Activated CD4-positive, alpha-beta memory T cell treated with anti-CD3 and anti-CD28 coated beads for 36 hours (primary cell): ENCODE measurements around the gene CLCA2. TPM values are rescaled to one million over a fixed set of nuclear protein-coding genes. Genes with fewer than 3 reads are reported as not detected.

Experiments
- CTCF ChIA-PET: fragments of 350-600 bp; sonication (Branson Sonifier 250); formaldehyde crosslinking; loops from one replicate; lab custom pipeline; 2021; ENCODE audit warnings: antibody characterized with exemption, inconsistent platforms; lab: Charles Lee
- POLR2A ChIA-PET: fragments of 350-600 bp; sonication (Branson Sonifier 250); formaldehyde crosslinking; loops from one replicate; lab custom pipeline; 2021; ENCODE audit warnings: antibody characterized with exemption; lab: Charles Lee
- DNase-seq: peaks from one replicate; pipeline ENCODE4 v3.0.0-alpha.2; 2020
- H3K27ac Mint-ChIP-seq: one replicate; pipeline ENCODE4 v1.8.0; 2021; ENCODE audit warnings: mixed read lengths
- H3K27me3 Mint-ChIP-seq: one replicate; pipeline ENCODE4 v1.8.0; 2021; ENCODE audit warnings: mixed read lengths
- H3K36me3 Mint-ChIP-seq: one replicate; pipeline ENCODE4 v1.8.0; 2021; ENCODE audit warnings: mixed read lengths
- H3K4me1 Mint-ChIP-seq: one replicate; pipeline ENCODE4 v1.8.0; 2021; ENCODE audit warnings: low read depth, mixed read lengths
- H3K4me3 Mint-ChIP-seq: one replicate; pipeline ENCODE4 v1.8.0; 2021; ENCODE audit warnings: mild to moderate bottlenecking, mixed read lengths
- H3K9me3 Mint-ChIP-seq: one replicate; pipeline ENCODE4 v1.8.0; 2021; ENCODE audit warnings: mixed read lengths
- intact Hi-C: fragments of 100-400 bp; cut with micrococcal nuclease; formaldehyde crosslinking; loops from one replicate; pipeline ENCODE4 v1.15.1; 2023
- total RNA-seq, 2 experiments: library from RNA; stranded (reverse); gene quantifications; one replicate each; pipeline ENCODE4 v1.2.3, GENCODE V29; 2021

CLCA2 gene
- total RNA-seq, 2 experiments from 2014 or later = not detected

DNA sequence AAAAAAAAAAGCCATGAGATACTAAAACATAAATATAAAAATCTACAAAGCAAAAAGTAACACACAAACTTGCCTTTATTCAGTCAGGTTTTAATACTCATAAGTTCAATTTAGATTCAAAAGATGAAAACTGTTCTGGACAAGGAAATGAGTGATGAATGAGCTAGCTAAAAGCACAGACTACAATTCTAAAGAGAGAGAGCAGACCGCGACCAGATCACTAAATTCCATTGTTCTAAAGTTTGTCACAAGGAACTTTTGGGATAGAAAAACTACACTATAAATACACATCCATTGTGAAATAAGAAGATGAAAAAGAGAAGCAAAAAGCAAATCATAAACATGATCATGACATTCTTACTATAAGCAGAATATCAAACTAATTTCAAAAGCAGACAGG lies 29.6 kb upstream of the CLCA2 start:
- peak overlapping the region; percentile 35 for H3K27ac Mint-ChIP-seq
- no peak for DNase-seq
- intact Hi-C loops = loop anchor here (10.0 kb wide), 3 partner anchors 650 to 940 kb away; partner anchors contain the start of gene ZNHIT6
- peak overlapping the region; percentile 20 for H3K4me3 Mint-ChIP-seq
- POLR2A ChIA-PET = no interaction called here
- peaks cover 5% of the 10 kb centered on the region for H3K9me3 Mint-ChIP-seq
- CTCF ChIA-PET = interaction anchor here (1.2 to 2.1 kb wide), 3 partner anchors 14 to 108 kb away, joined by 3 to 9 read pairs (median 7); no protein-coding TSS in a partner anchor
- no peaks in the 10 kb centered on the region for H3K27me3 Mint-ChIP-seq
- peaks cover 5% of the 10 kb centered on the region for H3K36me3 Mint-ChIP-seq
- peaks cover 62% of the 10 kb centered on the region for H3K4me1 Mint-ChIP-seq

DNA sequence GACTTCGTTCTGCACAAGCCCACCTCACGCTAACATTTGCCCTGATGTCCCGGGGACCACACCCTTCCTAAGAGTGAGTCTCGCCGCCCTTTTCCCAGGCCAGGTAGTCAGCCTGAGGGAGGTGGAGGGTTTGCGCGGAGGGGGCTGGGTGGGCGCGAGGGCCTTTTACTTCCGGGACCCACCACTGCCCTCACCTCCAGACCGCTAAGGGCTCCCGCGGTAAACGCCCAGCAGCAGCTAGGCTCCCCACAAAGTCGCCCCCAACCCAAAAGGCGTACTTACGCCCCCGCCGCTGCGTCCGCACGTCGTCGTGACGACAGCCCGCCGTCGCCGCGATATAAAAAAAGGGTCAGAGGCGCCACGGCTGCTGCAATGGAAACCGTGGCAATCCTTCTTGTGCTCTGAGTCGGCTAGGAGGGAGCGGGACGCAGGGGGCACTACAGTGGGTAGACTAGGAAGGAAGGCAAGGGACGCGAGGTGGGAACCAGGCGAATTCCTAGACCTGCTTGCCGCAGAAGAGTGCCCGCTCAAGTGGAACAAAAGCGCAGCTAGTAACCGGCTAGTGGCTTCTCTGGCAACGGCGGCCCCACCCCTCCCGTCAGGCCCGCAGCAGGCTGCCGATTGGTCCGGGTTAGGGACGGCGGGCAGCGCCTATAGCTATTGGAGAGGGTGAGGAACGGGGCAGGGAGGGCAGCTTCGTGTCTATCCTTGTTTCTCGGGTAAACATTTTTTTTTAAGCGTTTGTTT lies 28.0 kb upstream of the CLCA2 start, which contains the start of gene ODF2L:
Gene ODF2L, minus strand, starts transcription at position 573 of the 747 bp plus-strand sequence. CDS start 9,296 bp downstream, outside the sequence.
- DNase-seq = peak; percentile 94
- H3K4me3 Mint-ChIP-seq = peak within 1 kb of the TSS; percentile 97
- intact Hi-C loops = loop anchor here (1.0 to 10.0 kb wide), 7 partner anchors 11 to 939 kb away; partner anchors contain the start of genes SH3GLB1 and ZNHIT6
- peak within 1 kb of the TSS; percentile 92 for H3K27ac Mint-ChIP-seq
- H3K9me3 Mint-ChIP-seq = peaks cover 5% of the 10 kb centered on the region
- ChIA-PET CTCF (interaction anchor here (0.8 to 1.9 kb wide), 9 partner anchors 10 to 1137 kb away, joined by 3 to 15 read pairs (median 5); partner anchors contain the start of genes C1orf52 and SH3GLB1), POLR2A (interaction anchor here (0.9 to 1.5 kb wide), 3 partner anchors 308 to 518 kb away, joined by 3 to 6 read pairs (median 5); partner anchors contain the start of genes HS2ST1, SELENOF and SH3GLB1)
- H3K27me3 Mint-ChIP-seq = no peaks in the 10 kb centered on the region
- peaks cover 5% of the 10 kb centered on the region for H3K36me3 Mint-ChIP-seq
- H3K4me1 Mint-ChIP-seq = peaks cover 48% of the 10 kb centered on the region

DNA sequence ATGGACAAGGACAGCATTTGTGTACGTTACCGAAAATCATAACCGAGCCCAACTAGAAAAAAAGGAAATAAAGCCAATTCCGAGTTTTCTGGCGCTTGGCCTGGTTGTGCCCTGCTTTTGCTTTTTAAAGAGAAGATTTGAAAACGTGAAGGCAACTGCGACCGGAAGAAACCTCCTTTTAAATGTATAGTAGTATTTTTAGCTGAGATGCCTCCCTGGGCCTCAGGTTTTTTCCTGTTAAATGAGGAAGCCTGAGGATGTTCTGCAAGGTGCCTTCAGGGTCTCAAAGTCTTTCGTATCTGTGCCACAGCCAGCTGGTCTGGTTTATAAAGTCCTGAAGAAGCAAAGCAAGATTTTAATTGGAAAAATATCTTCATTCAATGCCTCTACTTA lies 27.5 kb upstream of the CLCA2 start:
- H3K4me3 Mint-ChIP-seq = peak overlapping the region; percentile 97
- CTCF ChIA-PET = interaction anchor here (0.8 to 1.9 kb wide), 9 partner anchors 11 to 1137 kb away, joined by 3 to 15 read pairs (median 5); partner anchors contain the start of genes C1orf52 and SH3GLB1
- DNase-seq = peak; percentile 19
- intact Hi-C loops = loop anchor here (1.0 to 10.0 kb wide), 7 partner anchors 11 to 938 kb away; partner anchors contain the start of genes SH3GLB1 and ZNHIT6
- peaks cover 2% of the 10 kb centered on the region for H3K36me3 Mint-ChIP-seq
- no peaks in the 10 kb centered on the region for H3K27me3 Mint-ChIP-seq
- H3K4me1 Mint-ChIP-seq = peaks cover 42% of the 10 kb centered on the region
- H3K27ac Mint-ChIP-seq = peak overlapping the region; percentile 92
- peaks cover under 1% of the 10 kb centered on the region for H3K9me3 Mint-ChIP-seq
- POLR2A ChIA-PET = interaction anchor here (0.9 to 1.5 kb wide), 3 partner anchors 308 to 518 kb away, joined by 3 to 6 read pairs (median 5); partner anchors contain the start of genes HS2ST1, SELENOF and SH3GLB1

- no peak overlapping the region for H3K27ac Mint-ChIP-seq
- DNase-seq = no peak
- no peaks in the 10 kb centered on the region for H3K27me3 Mint-ChIP-seq
- H3K4me1 Mint-ChIP-seq = no peaks in the 10 kb centered on the region
- intact Hi-C loops = no loop called here
- no peaks in the 10 kb centered on the region for H3K9me3 Mint-ChIP-seq
- no peak overlapping the region for H3K4me3 Mint-ChIP-seq
- POLR2A ChIA-PET = no interaction called here
- H3K36me3 Mint-ChIP-seq = no peaks in the 10 kb centered on the region
- CTCF ChIA-PET = no interaction called here
These were observed 14.5 kb upstream of the CLCA2 start for GRCh38 chr1:86409416-86410021.

- no peaks in the 10 kb centered on the region for H3K9me3 Mint-ChIP-seq
- CTCF ChIA-PET = interaction anchor here (1.5 kb wide), 1 partner anchor 91 kb away, joined by 3 read pairs; no protein-coding TSS in a partner anchor
These were observed 13.1 kb upstream of the CLCA2 start for GRCh38 chr1:86410879-86411278.

GRCh38 chr1:86416343-86416742 lies 7.6 kb upstream of the CLCA2 start:
- POLR2A ChIA-PET = no interaction called here
- H3K27me3 Mint-ChIP-seq = no peaks in the 10 kb centered on the region
- no peak overlapping the region for H3K27ac Mint-ChIP-seq
- intact Hi-C loops = no loop called here
- no peaks in the 10 kb centered on the region for H3K9me3 Mint-ChIP-seq
- H3K4me1 Mint-ChIP-seq = peaks cover 4% of the 10 kb centered on the region
- H3K36me3 Mint-ChIP-seq = no peaks in the 10 kb centered on the region
- CTCF ChIA-PET = interaction anchor here (0.7 kb wide), 1 partner anchor 86 kb away, joined by 4 read pairs; no protein-coding TSS in a partner anchor
- DNase-seq = no peak
- H3K4me3 Mint-ChIP-seq = no peak overlapping the region

More at GRCh38 chr1:86410879-86411278, 13.1 kb upstream of the CLCA2 start:
- Mint-ChIP-seq H3K27me3 (no peaks in the 10 kb centered on the region), H3K27ac (no peak overlapping the region), H3K4me1 (no peaks in the 10 kb centered on the region), H3K4me3 (no peak overlapping the region), H3K36me3 (no peaks in the 10 kb centered on the region)
- no peak for DNase-seq
- POLR2A ChIA-PET = no interaction called here
- intact Hi-C loops = no loop called here

DNA sequence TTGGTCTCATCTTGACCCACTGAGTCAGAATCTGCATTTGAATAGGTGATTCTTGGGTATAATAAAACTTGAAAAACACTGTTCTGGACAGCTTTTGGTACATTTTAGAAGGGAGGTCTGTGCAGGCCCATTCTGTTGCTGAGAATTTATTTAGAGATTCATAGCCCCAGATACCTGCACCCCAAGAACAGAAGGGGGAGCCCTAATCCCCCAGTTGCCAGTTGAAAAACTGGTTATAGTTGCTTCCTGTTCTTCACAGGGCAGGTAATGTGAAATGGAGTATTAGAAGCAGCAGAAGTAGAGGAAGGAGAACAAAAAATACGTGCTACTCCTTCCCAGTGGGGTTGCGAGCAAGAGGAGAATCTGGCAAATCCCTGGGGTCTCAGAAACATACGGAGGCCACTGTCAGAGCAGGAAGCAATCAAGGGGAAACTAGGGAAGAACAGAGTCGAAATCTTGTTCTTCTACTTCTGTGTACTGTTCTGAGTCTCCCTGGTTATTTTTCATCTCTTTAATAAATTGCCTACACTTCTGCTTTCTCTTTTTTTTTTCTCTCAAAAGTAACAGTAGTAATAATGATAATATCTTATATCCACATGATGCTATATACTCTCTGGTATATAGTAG lies 4.6 kb upstream of the CLCA2 start:
- ChIA-PET POLR2A (no interaction called here), CTCF (interaction anchor here (0.8 to 1.0 kb wide), 4 partner anchors 10 to 86 kb away, joined by 3 to 5 read pairs (median 3); partner anchors contain the start of gene ODF2L)
- no peak overlapping the region for H3K27ac Mint-ChIP-seq

DNA sequence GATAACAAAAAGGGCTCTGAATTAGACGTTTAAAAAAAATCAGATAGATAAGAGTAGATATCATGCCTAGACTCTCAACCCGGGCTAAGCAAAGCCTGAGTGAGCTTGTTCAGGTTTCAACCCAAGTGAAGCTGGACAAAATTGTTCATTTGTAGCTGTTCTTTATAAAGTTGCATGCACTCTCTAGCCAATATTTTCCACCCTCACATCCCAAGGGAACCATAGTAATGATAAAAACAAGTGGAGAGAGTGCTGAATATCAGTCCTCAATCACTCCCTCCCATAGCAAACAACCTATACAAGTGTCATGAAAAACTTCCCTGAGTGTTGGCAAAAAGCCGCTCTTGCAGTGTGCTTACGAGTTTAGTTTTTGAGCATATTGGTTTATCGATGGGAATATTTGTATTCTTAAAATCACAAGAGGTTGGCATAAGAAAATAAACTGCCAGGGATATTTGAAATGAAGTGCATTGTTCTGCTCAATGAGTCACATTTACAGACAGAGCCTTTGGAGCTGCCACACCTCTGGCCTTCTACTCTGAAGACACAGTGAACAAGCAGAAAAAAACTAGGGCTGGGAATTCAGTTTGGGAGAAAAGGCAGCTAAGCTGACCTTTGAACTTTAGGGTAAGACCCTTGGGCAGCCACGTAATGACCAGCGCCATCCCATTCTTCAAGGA lies 2.2 kb upstream of the CLCA2 start:
- Mint-ChIP-seq H3K4me1 (peaks cover 4% of the 10 kb centered on the region), H3K9me3 (no peaks in the 10 kb centered on the region), H3K4me3 (no peak overlapping the region), H3K27ac (no peak overlapping the region), H3K27me3 (peaks cover 3% of the 10 kb centered on the region), H3K36me3 (no peaks in the 10 kb centered on the region)
- intact Hi-C loops = no loop called here
- CTCF ChIA-PET = no interaction called here
- POLR2A ChIA-PET = no interaction called here
- no peak for DNase-seq

More for the DNA sequence above, 4.6 kb upstream of the CLCA2 start:
- Mint-ChIP-seq H3K27me3 (peaks cover 1% of the 10 kb centered on the region), H3K36me3 (no peaks in the 10 kb centered on the region), H3K4me3 (no peak overlapping the region), H3K4me1 (peaks cover 4% of the 10 kb centered on the region), H3K9me3 (no peaks in the 10 kb centered on the region)
- peak; percentile 53 for DNase-seq
- intact Hi-C loops = loop anchor here (1.0 to 2.0 kb wide), 3 partner anchors 39 to 83 kb away; no protein-coding TSS in a partner anchor

GRCh38 chr1:86423473-86423872 lies 498 bp upstream of the CLCA2 start:
- Mint-ChIP-seq H3K27ac (no peak overlapping the region), H3K4me3 (no peak overlapping the region), H3K9me3 (no peaks in the 10 kb centered on the region), H3K36me3 (no peaks in the 10 kb centered on the region), H3K27me3 (peaks cover 3% of the 10 kb centered on the region), H3K4me1 (peaks cover 4% of the 10 kb centered on the region)
- ChIA-PET CTCF (interaction anchor here (1.9 kb wide), 1 partner anchor 79 kb away, joined by 6 read pairs; no protein-coding TSS in a partner anchor), POLR2A (no interaction called here)
- intact Hi-C loops = no loop called here
- DNase-seq = no peak

DNA sequence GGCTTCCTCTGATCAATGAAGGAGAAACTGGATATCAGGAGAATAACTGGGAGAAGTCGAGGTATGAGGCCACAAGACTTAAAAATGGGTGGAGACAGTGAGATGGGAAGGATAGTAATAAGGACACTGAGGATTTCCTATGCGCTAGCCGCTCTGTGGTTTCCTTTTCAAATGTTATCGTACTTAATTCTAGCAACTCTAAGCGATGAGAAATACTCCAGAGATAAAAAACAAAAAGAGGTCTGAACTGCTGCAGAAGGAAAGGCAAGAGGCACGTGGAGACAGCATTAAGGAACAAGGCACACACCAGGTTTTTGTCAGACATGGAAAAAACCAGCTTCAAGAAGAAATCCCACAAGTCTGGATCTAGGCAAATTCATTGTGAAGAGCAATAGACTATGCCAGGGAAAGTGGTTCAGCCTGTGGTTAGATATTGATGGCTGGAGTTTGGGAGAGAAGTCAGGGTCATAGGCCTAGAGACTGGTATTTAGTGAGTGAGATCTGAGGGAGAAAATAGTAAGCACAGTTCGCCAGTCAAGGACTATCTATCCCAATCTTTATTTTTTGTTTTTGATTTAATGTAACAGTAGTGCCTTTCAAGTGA lies 5.3 kb downstream of the CLCA2 start:
- Mint-ChIP-seq H3K4me3 (no peak overlapping the region), H3K27me3 (peaks cover 3% of the 10 kb centered on the region), H3K27ac (no peak overlapping the region), H3K4me1 (no peaks in the 10 kb centered on the region), H3K36me3 (no peaks in the 10 kb centered on the region), H3K9me3 (no peaks in the 10 kb centered on the region)
- CTCF ChIA-PET = interaction anchor here (1.2 to 1.5 kb wide), 2 partner anchors 9 to 76 kb away, joined by 5 to 6 read pairs; no protein-coding TSS in a partner anchor
- POLR2A ChIA-PET = no interaction called here
- DNase-seq = no peak
- intact Hi-C loops = no loop called here
